Measurements from ENCODE around the gene BLVRB. TPM values are rescaled to one million over a fixed set of nuclear protein-coding genes. Genes with fewer than 3 reads are reported as not detected.

Gene BLVRB
- total and polyA plus RNA-seq, 9 of the 15 experiments (the other 6 are each of a cell fraction or from before 2014, with no cell fraction given), result 81.1 to 749 (median 331) TPM

DNA sequence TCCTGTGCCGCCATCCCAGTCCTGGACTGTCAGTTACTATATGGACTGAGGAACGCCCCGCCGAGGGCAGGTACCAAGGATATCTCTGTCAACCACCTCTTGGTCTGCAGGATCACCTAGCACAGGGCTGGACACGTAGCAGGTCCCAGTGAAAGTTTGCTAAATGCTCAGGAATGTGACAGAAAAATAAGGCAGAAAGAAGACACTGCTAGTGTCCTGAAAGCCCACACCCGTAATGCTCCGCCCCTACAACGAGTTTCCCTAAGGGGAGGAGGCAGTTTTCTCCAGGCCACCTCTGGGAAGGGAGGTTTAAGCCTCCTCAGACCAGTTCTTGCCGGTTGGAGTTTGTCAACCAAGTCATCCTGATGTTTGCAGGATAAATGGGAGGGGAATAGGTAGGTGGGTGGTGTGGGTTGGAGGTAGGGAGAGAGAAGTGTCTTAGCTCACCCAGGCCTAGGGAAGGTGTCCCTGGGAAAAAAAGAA, 19.7 kb downstream of the BLVRB start (continued):
- TF ChIP-seq RAD51 (IDR thresholded peaks at IDR 0.05; ENCODE audit: borderline replicate concordance, low read depth) (no peak), NUFIP1 (IDR thresholded peaks at IDR 0.05; ENCODE audit: partially characterized antibody) (no peak), SIX5 (IDR thresholded peaks at IDR 0.05; ENCODE audit: borderline replicate concordance in 1 of 2, insufficient read depth in 1 of 2, low read depth in 1 of 2, low read length in 2 of 2) (no peak), BACH1 (tag; IDR thresholded peaks at IDR 0.05) (no peak), POLR2AphosphoS2 (IDR thresholded peaks at IDR 0.05; ENCODE audit: low read length) (no peak; the same call in 1 of the 2 replicates), LCOR (CRISPR knock-in tag; IDR thresholded peaks at IDR 0.05) (no peak)
- TF ChIP-seq, protein P1, sequence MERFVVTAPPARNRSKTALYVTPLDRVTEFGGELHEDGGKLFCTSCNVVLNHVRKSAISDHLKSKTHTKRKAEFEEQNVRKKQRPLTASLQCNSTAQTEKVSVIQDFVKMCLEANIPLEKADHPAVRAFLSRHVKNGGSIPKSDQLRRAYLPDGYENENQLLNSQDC (CRISPR knock-in tag; IDR thresholded peaks at IDR 0.05), result no peak
- TF ChIP-seq, protein P2, sequence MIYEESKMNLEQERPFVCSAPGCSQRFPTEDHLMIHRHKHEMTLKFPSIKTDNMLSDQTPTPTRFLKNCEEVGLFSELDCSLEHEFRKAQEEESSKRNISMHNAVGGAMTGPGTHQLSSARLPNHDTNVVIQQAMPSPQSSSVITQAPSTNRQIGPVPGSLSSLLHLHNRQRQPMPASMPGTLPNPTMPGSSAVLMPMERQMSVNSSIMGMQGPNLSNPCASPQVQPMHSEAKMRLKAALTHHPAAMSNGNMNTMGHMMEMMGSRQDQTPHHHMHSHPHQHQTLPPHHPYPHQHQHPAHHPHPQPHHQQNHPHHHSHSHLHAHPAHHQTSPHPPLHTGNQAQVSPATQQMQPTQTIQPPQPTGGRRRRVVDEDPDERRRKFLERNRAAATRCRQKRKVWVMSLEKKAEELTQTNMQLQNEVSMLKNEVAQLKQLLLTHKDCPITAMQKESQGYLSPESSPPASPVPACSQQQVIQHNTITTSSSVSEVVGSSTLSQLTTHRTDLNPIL (CRISPR knock-in tag; IDR thresholded peaks at IDR 0.05), result no peak
- TF ChIP-seq, protein P3, sequence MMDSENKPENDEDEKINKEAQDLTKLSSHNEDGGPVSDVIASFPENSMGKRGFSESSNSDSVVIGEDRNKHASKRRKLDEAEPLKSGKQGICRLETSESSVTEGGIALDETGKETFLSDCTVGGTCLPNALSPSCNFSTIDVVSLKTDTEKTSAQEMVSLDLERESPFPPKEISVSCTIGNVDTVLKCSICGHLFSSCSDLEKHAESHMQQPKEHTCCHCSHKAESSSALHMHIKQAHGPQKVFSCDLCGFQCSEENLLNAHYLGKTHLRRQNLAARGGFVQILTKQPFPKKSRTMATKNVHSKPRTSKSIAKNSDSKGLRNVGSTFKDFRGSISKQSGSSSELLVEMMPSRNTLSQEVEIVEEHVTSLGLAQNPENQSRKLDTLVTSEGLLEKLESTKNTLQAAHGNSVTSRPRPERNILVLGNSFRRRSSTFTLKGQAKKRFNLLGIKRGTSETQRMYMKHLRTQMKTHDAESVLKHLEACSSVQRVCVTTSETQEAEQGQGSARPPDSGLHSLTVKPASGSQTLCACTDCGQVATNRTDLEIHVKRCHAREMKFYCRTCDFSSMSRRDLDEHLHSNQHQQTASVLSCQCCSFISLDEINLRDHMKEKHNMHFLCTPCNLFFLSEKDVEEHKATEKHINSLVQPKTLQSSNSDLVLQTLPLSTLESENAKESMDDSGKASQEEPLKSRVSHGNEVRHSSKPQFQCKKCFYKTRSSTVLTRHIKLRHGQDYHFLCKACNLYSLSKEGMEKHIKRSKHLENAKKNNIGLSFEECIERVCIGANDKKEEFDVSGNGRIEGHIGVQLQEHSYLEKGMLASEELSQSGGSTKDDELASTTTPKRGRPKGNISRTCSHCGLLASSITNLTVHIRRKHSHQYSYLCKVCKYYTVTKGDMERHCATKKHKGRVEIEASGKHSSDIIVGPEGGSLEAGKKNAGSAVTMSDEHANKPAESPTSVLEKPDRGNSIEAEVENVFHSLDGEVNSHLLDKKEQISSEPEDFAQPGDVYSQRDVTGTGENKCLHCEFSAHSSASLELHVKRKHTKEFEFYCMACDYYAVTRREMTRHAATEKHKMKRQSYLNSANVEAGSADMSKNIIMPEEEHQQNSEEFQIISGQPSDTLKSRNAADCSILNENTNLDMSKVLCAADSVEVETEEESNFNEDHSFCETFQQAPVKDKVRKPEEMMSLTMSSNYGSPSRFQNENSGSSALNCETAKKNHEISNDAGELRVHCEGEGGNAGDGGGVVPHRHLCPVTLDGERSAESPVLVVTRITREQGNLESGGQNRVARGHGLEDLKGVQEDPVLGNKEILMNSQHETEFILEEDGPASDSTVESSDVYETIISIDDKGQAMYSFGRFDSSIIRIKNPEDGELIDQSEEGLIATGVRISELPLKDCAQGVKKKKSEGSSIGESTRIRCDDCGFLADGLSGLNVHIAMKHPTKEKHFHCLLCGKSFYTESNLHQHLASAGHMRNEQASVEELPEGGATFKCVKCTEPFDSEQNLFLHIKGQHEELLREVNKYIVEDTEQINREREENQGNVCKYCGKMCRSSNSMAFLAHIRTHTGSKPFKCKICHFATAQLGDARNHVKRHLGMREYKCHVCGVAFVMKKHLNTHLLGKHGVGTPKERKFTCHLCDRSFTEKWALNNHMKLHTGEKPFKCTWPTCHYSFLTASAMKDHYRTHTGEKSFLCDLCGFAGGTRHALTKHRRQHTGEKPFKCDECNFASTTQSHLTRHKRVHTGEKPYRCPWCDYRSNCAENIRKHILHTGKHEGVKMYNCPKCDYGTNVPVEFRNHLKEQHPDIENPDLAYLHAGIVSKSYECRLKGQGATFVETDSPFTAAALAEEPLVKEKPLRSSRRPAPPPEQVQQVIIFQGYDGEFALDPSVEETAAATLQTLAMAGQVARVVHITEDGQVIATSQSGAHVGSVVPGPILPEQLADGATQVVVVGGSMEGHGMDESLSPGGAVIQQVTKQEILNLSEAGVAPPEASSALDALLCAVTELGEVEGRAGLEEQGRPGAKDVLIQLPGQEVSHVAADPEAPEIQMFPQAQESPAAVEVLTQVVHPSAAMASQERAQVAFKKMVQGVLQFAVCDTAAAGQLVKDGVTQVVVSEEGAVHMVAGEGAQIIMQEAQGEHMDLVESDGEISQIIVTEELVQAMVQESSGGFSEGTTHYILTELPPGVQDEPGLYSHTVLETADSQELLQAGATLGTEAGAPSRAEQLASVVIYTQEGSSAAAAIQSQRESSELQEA (IDR thresholded peaks at IDR 0.05; ENCODE audit: low read depth), result no peak
- TF ChIP-seq, protein P4, sequence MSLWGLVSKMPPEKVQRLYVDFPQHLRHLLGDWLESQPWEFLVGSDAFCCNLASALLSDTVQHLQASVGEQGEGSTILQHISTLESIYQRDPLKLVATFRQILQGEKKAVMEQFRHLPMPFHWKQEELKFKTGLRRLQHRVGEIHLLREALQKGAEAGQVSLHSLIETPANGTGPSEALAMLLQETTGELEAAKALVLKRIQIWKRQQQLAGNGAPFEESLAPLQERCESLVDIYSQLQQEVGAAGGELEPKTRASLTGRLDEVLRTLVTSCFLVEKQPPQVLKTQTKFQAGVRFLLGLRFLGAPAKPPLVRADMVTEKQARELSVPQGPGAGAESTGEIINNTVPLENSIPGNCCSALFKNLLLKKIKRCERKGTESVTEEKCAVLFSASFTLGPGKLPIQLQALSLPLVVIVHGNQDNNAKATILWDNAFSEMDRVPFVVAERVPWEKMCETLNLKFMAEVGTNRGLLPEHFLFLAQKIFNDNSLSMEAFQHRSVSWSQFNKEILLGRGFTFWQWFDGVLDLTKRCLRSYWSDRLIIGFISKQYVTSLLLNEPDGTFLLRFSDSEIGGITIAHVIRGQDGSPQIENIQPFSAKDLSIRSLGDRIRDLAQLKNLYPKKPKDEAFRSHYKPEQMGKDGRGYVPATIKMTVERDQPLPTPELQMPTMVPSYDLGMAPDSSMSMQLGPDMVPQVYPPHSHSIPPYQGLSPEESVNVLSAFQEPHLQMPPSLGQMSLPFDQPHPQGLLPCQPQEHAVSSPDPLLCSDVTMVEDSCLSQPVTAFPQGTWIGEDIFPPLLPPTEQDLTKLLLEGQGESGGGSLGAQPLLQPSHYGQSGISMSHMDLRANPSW (CRISPR knock-in tag; IDR thresholded peaks at IDR 0.05), result no peak
- TF ChIP-seq, protein P5, sequence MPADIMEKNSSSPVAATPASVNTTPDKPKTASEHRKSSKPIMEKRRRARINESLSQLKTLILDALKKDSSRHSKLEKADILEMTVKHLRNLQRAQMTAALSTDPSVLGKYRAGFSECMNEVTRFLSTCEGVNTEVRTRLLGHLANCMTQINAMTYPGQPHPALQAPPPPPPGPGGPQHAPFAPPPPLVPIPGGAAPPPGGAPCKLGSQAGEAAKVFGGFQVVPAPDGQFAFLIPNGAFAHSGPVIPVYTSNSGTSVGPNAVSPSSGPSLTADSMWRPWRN (IDR thresholded peaks at IDR 0.05; ENCODE audit: low read depth), result no peak
- TF ChIP-seq, protein P6, sequence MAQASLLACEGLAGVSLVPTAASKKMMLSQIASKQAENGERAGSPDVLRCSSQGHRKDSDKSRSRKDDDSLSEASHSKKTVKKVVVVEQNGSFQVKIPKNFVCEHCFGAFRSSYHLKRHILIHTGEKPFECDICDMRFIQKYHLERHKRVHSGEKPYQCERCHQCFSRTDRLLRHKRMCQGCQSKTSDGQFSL (CRISPR knock-in tag; IDR thresholded peaks at IDR 0.05), result no peak
- TF ChIP-seq, protein P6 (tag; IDR thresholded peaks at IDR 0.05), result no peak

Data from K562 (cell line).